GM12873 (cell line): Measurements from ENCODE around the gene RARG.

Experiments
- TF ChIP-seq, protein P1 (sequence below): IDR thresholded peaks from 2 replicates; pipeline ENCODE4 v1.5.1; 2012; ENCODE audit warnings: low read depth, mild to moderate bottlenecking, moderate library complexity, low read length, control low read depth; ENCODE audit not compliant: insufficient read depth; ENCODE audit errors: missing control alignments

Gene RARG

DNA sequence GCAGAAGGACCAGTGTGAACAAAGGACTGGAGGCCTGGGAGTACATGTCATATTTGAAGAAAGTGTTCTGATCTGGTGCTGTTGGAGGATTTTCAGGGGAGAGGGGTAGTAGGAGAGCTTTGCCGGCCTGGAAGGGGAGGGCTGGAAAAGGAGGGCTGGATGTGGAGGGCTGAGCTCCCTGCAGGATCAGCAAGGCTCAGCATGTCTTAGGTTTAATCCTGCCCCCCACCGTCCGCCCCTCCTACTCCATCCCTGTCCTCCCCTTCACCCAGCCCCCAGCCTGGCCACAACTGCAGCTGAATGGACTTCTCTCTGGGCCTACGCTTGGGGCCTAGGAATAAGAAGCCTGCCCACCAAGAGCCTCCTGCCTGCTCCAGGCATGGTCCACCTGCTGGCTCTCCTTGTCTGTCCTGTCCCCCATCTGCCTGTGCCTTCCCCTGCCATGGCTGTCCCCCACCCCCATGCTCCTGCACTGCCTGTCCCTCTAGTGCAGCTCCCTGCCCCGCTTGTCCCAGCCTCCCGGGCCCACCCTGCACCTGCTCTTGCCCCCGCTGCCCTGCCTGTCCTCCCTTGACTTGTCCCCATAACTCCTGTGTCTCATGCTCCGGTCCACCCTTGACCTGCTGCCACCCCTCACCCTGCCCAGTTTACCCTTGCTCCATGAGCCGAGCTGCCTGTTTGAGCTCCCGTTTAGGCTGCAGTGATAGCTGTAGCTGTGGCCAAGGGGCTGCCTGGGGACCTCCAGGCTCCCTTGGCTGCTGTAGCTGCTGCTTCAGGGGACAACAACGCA is 9.8 kb upstream of the RARG start:
- TF ChIP-seq, protein P1, sequence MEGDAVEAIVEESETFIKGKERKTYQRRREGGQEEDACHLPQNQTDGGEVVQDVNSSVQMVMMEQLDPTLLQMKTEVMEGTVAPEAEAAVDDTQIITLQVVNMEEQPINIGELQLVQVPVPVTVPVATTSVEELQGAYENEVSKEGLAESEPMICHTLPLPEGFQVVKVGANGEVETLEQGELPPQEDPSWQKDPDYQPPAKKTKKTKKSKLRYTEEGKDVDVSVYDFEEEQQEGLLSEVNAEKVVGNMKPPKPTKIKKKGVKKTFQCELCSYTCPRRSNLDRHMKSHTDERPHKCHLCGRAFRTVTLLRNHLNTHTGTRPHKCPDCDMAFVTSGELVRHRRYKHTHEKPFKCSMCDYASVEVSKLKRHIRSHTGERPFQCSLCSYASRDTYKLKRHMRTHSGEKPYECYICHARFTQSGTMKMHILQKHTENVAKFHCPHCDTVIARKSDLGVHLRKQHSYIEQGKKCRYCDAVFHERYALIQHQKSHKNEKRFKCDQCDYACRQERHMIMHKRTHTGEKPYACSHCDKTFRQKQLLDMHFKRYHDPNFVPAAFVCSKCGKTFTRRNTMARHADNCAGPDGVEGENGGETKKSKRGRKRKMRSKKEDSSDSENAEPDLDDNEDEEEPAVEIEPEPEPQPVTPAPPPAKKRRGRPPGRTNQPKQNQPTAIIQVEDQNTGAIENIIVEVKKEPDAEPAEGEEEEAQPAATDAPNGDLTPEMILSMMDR, result no peak

DNA sequence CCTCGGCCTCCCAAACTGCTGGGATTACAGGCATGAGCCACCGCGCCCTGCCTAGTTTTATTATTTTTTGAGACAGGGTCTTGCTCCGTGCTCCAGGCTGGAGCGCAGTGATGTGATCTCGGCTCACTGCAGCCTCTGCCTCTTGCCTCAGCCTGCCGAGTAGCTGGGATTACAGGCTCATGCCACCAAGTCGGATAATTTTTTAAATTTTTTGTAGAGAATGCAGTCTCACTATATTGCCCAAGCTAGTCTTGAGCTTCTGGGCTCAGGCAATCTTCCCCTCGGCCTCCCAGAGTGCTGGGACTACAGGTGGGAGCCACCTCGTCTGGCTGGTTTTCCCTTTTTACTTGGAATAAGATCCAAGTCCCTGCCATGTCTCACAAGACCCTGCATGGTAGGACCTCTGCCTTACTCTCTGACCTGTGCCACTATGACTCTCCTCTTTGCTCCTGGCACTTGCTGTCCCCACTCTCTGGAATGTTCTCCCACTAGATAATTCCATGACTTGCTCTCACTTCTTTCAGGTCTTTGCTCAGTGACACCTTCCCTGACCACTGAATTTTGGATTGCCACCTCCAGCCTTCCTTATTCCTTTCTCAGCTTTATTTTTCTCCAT is 7.7 kb upstream of the RARG start:
- TF ChIP-seq, protein P1, result no peak

DNA sequence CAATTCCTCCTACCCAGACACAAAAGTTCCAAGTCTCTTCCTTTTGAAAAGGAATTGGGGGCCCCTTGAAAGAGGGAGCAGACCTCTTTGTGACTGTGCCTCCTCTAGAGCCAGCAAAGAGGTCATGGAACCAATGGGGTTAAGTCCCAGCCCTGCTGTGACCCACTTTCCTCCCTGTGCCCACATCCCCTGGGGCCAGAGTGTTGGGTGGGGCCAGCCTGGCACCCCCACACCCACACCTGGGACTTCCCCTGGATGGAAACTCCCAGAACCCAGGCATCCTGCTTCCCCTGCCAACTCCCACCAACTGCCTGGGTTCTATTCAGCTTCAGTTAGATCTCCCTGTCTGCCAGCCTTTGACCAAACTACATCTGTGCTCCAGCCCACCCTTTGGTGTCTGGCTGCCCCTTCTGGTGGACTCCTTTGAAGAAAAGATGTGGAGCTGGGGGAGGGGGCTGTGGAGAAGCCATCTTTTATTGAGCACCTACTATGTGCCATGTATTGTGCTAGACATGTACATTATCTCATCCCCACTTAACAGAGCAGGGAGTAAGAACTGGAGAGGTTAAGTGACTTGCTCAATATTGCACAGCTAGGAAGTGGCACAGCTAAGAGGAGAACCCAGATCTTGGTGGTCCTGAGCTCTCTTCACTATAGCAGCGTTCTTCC is 4.6 kb upstream of the RARG start:
- TF ChIP-seq, protein P1, result no peak

DNA sequence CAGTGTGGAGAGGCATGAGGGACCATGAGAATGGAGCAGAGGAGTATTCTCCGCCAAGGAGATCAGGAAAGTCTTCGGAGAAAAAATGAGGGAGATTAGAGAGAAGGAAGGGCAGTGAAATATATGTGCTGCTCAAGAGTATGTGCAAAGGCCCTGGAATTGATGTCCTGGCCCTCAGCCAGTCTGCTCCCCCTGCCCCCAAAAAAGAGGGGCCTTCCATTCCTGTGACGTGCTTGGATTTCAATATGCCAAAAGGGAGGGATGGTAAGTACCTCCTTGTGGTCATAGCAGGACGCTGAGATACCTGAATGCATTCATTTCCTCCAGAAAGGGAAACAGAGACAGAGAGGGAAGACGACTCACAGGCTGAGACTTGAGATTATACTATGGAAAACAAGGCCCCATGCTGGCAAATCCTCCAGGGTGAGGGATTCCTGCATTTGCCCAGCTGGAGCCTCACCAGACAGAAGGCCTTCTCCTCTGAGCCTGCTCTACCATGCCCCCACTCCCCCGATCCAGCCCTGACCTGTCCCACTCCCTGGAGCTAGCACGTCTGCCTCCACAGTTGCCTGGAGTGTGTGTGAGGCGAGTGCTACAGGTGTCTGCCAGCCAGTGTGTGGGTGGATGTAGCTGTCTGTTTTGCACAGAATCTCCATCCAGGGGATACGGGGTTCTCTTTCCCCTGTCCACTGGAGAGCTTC is 3.9 kb upstream of the RARG start:
- TF ChIP-seq, protein P1, result no peak

DNA sequence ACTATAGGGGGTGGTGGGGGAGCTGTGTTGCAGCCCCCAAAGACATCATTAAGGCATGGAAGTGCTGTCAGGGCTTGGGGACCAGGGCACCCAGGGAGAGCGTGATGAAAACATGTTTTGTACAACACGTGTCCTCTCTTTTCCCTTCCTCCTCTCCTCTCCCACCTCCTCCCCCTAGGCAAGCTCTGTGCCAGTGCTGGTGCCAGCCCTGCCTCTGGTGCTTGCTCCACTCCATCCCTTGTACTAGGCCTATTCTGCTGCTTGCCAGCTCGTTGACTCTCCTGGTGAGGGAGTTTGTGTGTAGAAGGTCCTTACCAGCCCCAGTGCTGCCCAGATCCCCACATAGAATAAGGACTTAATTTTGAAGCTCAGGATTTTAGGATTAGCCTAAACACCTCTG is 3.2 kb upstream of the RARG start:
- TF ChIP-seq, protein P1, result no peak

DNA sequence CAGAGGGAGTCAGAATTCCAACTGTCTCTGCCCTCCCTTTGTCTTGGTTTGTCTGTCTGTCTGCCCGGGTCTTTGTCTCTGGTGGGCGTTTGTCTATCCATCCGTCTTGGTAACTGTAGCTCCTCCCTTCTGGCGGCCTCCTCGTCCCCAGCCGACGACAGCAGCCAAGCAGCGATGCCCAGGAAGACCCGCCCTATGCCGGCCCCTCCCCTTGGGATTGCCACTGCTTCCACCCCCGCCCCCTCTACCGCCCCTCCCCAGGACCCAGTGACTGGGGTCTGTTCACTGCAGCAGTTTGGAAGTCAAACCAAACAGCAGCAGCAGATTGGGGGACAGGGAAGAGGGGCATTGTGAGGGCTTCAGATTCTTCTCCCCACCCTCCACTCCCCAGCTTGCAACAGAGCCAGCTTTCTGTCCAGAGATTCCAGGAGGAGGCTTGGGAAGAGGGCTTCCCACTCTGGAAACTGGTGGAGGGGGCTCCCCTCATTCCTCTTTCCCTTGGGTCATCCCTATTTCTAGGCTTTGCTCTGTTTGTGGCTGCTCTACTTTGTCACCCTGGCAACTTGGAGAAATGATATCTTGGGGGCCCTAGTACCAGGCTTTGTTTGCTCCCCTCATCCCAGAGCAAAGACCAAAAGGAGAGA is 2.4 kb upstream of the RARG start:
- TF ChIP-seq, protein P1, result no peak

DNA sequence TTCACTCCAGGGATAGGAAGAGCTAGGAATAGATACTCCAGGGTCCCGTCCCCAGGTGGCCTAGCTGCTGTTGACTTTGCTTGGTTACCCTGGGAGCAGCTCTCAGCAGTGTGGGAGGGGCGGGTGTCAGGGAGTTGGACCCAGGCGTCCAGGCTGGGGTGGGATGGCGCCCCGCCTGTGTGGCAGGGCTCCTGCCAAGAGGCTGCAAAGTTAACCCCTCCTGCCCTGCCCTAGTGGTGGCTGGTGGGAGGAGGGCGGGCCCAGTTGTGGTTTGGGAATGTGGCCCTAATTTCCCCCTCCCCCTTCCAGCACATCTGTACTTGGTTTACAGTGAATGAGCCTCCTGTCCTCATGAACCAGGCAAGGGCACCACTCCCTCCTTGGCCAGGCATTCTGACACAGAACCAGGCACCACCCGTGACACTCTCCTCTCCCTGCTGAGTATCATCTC is 1.7 kb upstream of the RARG start:
- TF ChIP-seq, protein P1, result no peak
